NCI-H128 (cell line): ENCODE measurements around the gene SH3RF1.

ENCODE experiments used
- DNase-seq: peaks from one replicate; lab custom pipeline; 2025; ENCODE audit not compliant: unreplicated experiment; lab: John Stamatoyannopoulos, UW

The SH3RF1 gene

GRCh38 chr4:169110633-169111032 lies 160.1 kb downstream of the SH3RF1 start:
- DNase-seq = no peak

DNA sequence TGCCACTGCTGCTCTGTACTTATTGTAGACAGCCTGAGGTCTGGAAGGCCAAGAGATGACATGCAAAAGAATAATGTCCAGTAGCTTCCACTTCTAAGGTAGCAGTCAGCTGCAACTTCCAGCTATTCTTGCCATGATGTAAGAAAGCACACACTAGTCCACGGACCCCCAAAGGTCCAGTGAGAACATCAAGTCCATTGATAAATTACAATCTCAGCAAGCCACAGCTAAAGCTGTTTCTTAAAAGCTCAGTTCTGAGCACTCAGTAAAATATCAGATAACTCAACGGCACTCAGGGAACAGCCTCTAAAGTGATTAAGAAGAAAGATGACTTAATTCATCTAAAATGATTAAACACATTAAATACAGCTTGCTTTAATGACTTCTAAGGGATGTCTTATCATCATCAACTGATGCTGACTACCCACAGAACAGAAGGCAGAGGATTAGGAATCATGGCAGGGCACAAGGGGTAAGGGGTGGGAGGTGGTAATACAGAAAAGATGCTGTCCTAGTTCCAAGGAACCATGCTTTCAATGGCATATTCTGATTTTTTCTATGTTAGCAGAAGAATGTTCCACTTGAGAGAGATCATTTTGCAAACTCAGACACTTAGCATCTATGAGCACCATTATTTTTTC lies 161.6 kb downstream of the SH3RF1 start:
- DNase-seq = no peak

DNA sequence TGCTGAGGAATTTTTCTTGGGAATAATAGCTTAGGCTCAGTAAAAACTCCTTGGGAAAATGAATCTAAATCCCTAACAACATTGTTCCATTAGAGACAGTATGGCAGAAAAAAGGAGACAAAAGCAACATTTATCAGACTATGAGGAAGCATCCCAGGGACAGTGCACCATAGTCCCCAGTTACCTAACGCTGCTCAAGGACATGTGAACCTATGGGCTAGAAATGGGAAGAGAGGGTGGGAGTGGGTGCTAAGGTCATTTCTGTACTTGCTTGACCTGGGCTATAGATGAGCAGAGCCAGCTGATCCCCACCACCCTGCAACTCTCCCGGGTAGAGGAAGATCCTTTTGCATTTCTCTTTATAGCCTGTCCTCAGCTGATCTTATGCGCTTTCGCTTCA lies 162.5 kb downstream of the SH3RF1 start:
- DNase-seq = no peak

DNA sequence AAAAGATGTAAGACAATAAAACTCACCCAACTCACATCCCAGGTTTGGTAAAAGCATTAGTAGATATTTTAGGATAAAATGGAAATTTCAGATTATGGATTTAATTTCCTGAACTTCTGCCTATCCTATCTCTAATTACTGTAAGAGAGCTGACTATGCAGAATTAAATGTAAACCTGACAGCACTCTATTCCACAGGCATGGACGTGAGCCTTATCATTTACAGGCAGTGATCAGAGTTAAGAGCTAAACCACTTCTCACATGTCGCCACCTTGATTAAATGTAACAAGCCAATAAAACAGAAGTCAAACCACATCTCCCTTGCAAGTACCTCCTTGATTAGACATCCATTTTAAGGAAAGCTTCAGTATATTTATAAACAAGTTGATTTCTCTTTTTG lies 163.2 kb downstream of the SH3RF1 start:
- DNase-seq = no peak

DNA sequence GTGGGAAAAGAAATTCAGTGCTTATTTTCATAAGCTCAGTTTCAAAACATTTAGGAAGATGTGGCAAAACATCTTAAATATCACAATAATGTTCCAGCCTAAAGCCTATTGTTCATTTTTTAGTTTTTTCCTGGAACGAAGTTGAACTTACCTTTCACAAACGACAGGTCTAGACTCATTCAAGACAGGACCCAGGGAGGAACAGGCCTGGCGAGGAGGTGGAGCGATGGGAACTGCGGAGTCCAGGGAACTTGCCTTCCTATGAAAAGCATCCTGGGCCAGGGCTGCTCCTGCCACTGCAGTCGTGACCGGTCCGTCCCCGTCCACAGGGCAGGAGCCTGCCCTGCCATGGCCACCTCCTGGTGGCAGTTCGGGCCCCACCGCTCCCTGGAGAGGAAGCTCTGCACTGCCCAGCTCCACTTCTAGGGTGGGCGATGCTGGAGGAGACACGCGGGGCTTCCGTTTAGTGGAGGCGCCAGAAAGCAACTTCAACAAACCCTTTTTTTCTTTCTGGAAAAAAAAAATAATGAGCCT lies 164.0 kb downstream of the SH3RF1 start:
- DNase-seq = no peak

DNA sequence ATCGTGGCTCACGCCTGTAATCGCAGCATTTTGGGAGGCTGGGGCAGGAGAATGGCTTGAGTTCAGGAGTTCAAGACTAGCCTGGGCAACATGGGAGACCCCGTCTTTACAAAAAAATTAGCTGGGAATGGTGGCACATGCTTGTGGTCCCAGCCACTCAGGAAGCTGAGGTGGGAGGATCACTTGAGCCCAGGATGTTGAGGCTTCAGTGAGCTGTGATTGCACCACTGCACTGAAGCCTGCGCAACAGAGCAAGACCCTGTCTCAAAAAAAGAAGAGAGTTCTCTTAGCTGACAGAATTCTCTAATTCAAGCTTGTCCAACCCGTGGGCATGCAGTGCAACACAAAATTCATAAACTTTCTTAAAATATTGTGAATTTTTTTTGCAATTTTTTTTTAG lies 165.1 kb downstream of the SH3RF1 start:
- DNase-seq = no peak

DNA sequence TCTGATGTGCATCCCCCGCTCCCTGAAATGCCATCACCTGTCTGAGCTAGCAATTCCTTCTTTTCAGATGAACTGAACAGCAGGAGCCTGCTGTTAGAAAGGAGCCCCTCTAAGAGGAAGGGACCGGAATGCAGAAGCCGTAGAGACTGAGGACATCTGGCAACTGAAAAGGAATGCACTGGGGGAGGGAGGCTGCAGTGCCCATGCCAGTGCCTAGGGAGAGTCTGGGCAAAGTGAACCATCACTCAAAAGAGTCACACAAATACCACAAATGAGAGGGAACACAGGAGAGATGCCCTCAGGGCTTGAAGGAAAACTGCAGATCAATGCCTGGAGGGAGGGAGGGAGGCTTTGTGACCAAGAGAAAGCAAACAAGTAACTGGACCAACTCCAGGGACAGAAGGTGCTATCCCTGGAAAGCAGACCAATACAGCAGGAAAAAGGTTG lies 166.8 kb downstream of the SH3RF1 start:
- DNase-seq = no peak

DNA sequence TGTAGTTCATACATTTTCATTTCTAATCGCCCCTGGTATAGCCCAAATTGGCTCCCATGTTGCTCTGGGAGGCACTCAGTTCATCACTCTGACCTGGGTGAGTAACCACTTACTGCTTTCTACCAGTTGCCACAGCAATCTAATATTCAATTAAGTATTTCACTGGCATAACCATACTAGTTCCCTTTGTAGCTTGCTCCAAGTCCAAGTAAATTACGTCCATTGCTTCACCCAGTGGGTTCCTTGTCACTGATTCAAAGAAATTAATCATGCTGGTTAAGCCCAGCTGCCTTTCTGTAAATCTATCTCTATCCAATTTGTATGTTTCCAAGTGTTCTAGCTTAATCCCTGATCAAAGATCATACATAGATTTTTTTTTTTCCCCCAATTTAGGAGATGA lies 168.7 kb downstream of the SH3RF1 start:
- no peak for DNase-seq

GRCh38 chr4:169100670-169101101 lies 170.1 kb downstream of the SH3RF1 start:
- no peak for DNase-seq

DNA sequence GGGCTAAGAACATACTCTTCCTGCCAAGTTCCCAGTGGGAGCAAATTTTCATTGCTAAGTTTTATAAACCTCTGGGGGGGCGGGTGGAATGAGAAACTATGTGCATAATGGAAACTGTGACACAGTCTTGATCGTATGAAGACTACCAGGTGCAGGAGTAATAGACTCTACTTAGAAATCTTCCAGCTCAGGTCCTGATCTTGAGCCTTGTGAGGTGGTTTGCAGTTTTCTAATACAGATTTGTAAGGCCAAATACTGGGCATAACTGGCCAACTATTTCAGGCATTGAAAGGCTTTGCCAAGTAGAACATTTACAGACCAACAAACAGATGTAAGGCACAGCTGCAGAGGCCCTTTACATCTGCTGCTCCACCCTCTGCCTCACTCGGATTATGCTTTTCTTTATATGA lies 171.0 kb downstream of the SH3RF1 start:
- DNase-seq = no peak

GRCh38 chr4:169098969-169099690 lies 171.6 kb downstream of the SH3RF1 start:
- no peak for DNase-seq

DNA sequence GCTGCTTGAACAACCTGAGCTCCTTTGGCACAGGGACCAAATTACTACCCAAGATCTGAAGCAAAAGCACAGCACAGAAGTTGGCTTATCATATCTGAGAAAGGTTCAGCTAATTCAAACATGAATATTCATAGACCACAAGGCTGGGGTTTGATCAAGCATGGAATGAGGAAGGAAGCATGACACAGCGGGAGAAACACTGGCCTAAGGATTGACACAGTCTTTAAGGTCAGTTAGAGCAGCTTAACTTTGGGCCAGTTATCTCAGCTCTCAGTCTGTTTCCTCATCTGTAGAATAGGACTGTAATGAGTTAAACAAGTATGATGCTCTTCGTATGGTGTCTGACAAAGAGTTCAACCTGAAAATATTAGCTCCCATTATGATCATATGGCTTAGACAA lies 172.2 kb downstream of the SH3RF1 start:
- no peak for DNase-seq

DNA sequence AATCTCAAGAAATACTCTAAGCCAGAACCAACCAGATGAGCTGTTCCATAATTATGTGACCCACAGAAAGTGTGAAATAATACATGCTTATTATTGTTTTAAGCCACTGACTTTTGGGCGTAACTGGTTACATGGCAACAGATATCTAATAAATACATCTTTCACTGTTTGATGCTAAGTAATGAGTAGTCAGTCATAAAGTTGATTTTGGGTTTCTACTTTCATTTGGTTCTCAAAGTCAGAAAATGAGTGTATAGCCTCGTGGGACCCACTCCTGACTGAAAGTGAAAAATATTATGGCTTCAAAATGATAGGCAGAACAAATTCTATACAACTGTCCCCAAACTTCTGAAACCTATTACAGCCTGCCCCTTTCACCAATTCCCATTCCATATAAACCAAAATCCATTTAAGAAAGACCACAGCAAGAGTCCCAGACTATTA lies 172.7 kb downstream of the SH3RF1 start:
- DNase-seq = no peak

DNA sequence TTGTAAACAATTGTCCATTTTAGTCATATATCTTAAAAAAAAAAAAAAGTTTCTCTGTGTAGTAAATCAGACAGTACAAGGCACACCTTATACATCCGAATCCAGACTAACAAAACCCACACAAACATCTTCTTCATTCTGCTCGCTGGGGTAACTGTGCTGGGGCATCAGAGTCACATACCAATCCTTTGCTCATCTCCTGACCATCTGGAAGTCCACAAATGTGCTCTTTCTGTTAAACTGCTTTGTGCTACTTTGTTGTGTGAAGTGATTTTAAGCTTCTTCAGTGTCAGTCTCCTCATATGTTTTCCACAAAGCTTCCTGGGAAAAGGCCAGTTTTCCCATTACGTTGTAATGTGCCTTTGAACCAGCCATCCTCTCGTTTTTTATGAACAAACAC lies 174.5 kb downstream of the SH3RF1 start:
- DNase-seq = no peak

- DNase-seq = no peak
Observed at GRCh38 chr4:169094656-169095231, 176.0 kb downstream of the SH3RF1 start.

- no peak for DNase-seq
Observed at GRCh38 chr4:169092889-169093522, 177.8 kb downstream of the SH3RF1 start.

GRCh38 chr4:169090484-169091215 lies 180.1 kb downstream of the SH3RF1 start:
- DNase-seq = no peak

GRCh38 chr4:169089004-169089403 lies 181.8 kb downstream of the SH3RF1 start:
- no peak for DNase-seq

GRCh38 chr4:169084954-169085353 lies 185.8 kb downstream of the SH3RF1 start:
- no peak for DNase-seq

DNA sequence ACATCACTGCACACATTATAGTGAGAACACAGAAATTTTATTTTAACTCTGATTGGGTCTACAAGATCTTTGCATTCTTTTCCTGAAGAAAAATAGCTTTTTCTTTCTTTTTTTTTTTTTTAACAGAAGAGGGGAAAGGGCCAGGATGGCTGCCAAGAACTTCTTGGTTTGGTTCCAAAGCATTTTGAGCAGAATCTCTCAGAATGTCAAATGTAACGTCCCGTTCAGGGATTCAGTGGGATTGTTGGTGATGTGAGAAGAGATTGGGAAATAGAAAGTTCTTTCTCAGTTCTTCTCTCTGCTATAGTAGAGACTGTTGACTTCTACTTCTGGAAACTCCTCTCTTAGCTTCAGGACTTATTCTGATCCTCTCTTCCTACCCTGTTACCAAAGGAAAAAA lies 189.8 kb downstream of the SH3RF1 start:
- no peak for DNase-seq
